Measurements from ENCODE around the gene ZNRF3.

DNA sequence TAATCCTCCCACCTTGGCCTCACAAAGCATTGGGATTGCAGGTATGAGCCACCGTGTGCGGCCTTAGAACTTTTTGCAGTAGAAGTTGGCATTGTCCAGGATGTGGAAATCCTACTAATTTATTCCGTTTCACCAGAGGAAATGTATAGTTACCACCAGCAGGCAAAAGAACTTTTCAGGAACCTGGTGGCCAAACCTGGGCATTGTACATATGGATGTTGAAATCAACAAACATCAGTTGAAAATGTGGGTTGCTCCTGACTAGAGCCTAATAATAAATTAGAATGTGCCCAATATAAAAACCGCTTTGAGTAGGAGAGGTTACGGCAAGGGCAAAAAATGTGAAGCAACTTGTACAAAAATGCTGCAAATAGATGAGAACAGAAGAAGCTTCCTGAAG lies 42.3 kb upstream of the ZNRF3 start:
- TF ChIP-seq POLR2AphosphoS5 (IDR thresholded peaks at IDR 0.05; ENCODE audit: low read depth, low read length) (no peak), TAF1 (IDR thresholded peaks at IDR 0.05; ENCODE audit: borderline replicate concordance, insufficient read depth, low read length) (no peak), SIN3A (IDR thresholded peaks at IDR 0.05; ENCODE audit: borderline replicate concordance, insufficient read depth, low read length) (no peak), FOXP2 (optimal IDR thresholded peaks at IDR 0.05; ENCODE audit: borderline replicate concordance, extremely low read depth, extremely low read length, insufficient read depth) (no peak)
- TF ChIP-seq, protein P1, sequence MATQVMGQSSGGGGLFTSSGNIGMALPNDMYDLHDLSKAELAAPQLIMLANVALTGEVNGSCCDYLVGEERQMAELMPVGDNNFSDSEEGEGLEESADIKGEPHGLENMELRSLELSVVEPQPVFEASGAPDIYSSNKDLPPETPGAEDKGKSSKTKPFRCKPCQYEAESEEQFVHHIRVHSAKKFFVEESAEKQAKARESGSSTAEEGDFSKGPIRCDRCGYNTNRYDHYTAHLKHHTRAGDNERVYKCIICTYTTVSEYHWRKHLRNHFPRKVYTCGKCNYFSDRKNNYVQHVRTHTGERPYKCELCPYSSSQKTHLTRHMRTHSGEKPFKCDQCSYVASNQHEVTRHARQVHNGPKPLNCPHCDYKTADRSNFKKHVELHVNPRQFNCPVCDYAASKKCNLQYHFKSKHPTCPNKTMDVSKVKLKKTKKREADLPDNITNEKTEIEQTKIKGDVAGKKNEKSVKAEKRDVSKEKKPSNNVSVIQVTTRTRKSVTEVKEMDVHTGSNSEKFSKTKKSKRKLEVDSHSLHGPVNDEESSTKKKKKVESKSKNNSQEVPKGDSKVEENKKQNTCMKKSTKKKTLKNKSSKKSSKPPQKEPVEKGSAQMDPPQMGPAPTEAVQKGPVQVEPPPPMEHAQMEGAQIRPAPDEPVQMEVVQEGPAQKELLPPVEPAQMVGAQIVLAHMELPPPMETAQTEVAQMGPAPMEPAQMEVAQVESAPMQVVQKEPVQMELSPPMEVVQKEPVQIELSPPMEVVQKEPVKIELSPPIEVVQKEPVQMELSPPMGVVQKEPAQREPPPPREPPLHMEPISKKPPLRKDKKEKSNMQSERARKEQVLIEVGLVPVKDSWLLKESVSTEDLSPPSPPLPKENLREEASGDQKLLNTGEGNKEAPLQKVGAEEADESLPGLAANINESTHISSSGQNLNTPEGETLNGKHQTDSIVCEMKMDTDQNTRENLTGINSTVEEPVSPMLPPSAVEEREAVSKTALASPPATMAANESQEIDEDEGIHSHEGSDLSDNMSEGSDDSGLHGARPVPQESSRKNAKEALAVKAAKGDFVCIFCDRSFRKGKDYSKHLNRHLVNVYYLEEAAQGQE (IDR thresholded peaks at IDR 0.05; ENCODE audit: insufficient read depth in 1 of 2, low read depth in 2 of 2, low read length in 2 of 2) = no peak

Data from PFSK-1 (cell line).